ENCODE results near the gene DLEC1. TPM values are rescaled to one million over a fixed set of nuclear protein-coding genes. Genes with fewer than 3 reads are reported as not detected.

DLEC1 gene
- total and polyA plus RNA-seq, 9 of the 15 experiments (the other 6 are each of a cell fraction or from before 2014, with no cell fraction given): 0.07 to 0.08 TPM; not detected in 7

GRCh38 chr3:38138349-38139190 lies 99.6 kb downstream of the DLEC1 start, which contains the start of gene MYD88 (continued):
- TF ChIP-seq, protein P1, sequence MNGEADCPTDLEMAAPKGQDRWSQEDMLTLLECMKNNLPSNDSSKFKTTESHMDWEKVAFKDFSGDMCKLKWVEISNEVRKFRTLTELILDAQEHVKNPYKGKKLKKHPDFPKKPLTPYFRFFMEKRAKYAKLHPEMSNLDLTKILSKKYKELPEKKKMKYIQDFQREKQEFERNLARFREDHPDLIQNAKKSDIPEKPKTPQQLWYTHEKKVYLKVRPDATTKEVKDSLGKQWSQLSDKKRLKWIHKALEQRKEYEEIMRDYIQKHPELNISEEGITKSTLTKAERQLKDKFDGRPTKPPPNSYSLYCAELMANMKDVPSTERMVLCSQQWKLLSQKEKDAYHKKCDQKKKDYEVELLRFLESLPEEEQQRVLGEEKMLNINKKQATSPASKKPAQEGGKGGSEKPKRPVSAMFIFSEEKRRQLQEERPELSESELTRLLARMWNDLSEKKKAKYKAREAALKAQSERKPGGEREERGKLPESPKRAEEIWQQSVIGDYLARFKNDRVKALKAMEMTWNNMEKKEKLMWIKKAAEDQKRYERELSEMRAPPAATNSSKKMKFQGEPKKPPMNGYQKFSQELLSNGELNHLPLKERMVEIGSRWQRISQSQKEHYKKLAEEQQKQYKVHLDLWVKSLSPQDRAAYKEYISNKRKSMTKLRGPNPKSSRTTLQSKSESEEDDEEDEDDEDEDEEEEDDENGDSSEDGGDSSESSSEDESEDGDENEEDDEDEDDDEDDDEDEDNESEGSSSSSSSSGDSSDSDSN (IDR thresholded peaks at IDR 0.05; ENCODE audit: borderline replicate concordance in 1 of 2, low read depth in 2 of 2, low read length in 2 of 2): peak; percentile 6 to 51; a peak in 1 of 4 replicates
- TF ChIP-seq DPF2 (IDR thresholded peaks at IDR 0.05): peak; percentile 56; the same call in 1 of the 2 replicates
- TF ChIP-seq ZNF224 (CRISPR knock-in tag; IDR thresholded peaks at IDR 0.05): no peak
- TF ChIP-seq HMGXB4 (CRISPR knock-in tag; IDR thresholded peaks at IDR 0.05): no peak
- peak; percentile 52 for TF ChIP-seq RBBP5 (IDR thresholded peaks at IDR 0.05; ENCODE audit: borderline replicate concordance, insufficient read depth, low read length, poor library complexity, severe bottlenecking)
- no peak for TF ChIP-seq CCAR2 (IDR thresholded peaks at IDR 0.05; ENCODE audit: low read depth, low read length)
- no peak for TF ChIP-seq CHD1 (IDR thresholded peaks at IDR 0.05; ENCODE audit: low read length)
- no peak for TF ChIP-seq ZC3H8 (IDR thresholded peaks at IDR 0.05)
- no peak for TF ChIP-seq HMG20A (CRISPR knock-in tag; conservative IDR thresholded peaks at IDR 0.05)
- TF ChIP-seq SMAD3 (CRISPR knock-in tag; conservative IDR thresholded peaks at IDR 0.05): no peak
- no peak for TF ChIP-seq ZBTB43 (CRISPR knock-in tag; IDR thresholded peaks at IDR 0.05)
- no peak for TF ChIP-seq CEBPG (CRISPR knock-in tag; IDR thresholded peaks at IDR 0.05)
- TF ChIP-seq CEBPG (tag; conservative IDR thresholded peaks at IDR 0.05 in 1 of 2, IDR thresholded peaks at IDR 0.05 in 1 of 2): no peak
- TF ChIP-seq ZNF23 (CRISPR knock-in tag; IDR thresholded peaks at IDR 0.05): no peak
- peak; percentile 17; the same call in 1 of the 2 replicates for TF ChIP-seq HCFC1 (IDR thresholded peaks at IDR 0.05; ENCODE audit: low read depth, low read length)
- TF ChIP-seq CCNT2 (IDR thresholded peaks at IDR 0.05; ENCODE audit: borderline replicate concordance, extremely low read depth, insufficient read length, low read depth, low read length): no peak
- no peak for TF ChIP-seq PCBP2 (IDR thresholded peaks at IDR 0.05; ENCODE audit: low read depth, low read length, poor library complexity, severe bottlenecking)
- TF ChIP-seq PPARD (CRISPR knock-in tag; IDR thresholded peaks at IDR 0.05): no peak
- peak; percentile 75 for TF ChIP-seq MYC (IDR thresholded peaks at IDR 0.05; ENCODE audit: low read depth, low read length)
- TF ChIP-seq MYC (CRISPR knock-in tag; IDR thresholded peaks at IDR 0.05; ENCODE audit: borderline replicate concordance, low read depth): peak; percentile 92; the same call in 1 of the 2 replicates
- TF ChIP-seq FOXJ3 (CRISPR knock-in tag; IDR thresholded peaks at IDR 0.05): no peak
- no peak for TF ChIP-seq BMI1 (IDR thresholded peaks at IDR 0.05; ENCODE audit: low read length)
